ENCODE measurements around the gene PCNX1. TPM values are rescaled to one million over a fixed set of nuclear protein-coding genes. Genes with fewer than 3 reads are reported as not detected.

The PCNX1 gene
- total RNA-seq, 1 donor from 2014 or later, result 79.3 TPM

GRCh38 chr14:71155743-71156142 lies 248.5 kb downstream of the PCNX1 start:
- Histone ChIP-seq H3K27ac (ENCODE audit: low read depth, low read length) (no peak overlapping the region), H3K9ac (ENCODE audit: low read depth in 1 of 3, low read length in 3 of 3) (no peak overlapping the region), H3K4me3 (ENCODE audit: low read length in 3 of 3) (no peak overlapping the region), H3K4me1 (ENCODE audit: control insufficient read depth in 3 of 3, insufficient read depth in 3 of 3, low read length in 3 of 3) (no peaks in the 10 kb centered on the region), H3K36me3 (ENCODE audit: control insufficient read depth in 3 of 3, insufficient read depth in 3 of 3, low read length in 3 of 3) (no peaks in the 10 kb centered on the region), H3K27me3 (ENCODE audit: control insufficient read depth in 3 of 3, insufficient read depth in 3 of 3, low read length in 3 of 3) (no peaks in the 10 kb centered on the region), H3K9me3 (ENCODE audit: control insufficient read depth in 3 of 3, low read length in 3 of 3) (peaks cover 0 to 3% (median 2%) of the 10 kb centered on the region in 3 donors)

GRCh38 chr14:71163050-71163841 lies 256.0 kb downstream of the PCNX1 start:
- Histone ChIP-seq H3K36me3 (ENCODE audit: control insufficient read depth in 3 of 3, insufficient read depth in 3 of 3, low read length in 3 of 3) (no peaks in the 10 kb centered on the region), H3K27me3 (ENCODE audit: control insufficient read depth in 3 of 3, insufficient read depth in 3 of 3, low read length in 3 of 3) (no peaks in the 10 kb centered on the region), H3K9ac (ENCODE audit: low read depth in 1 of 3, low read length in 3 of 3) (no peak overlapping the region), H3K4me3 (ENCODE audit: low read length in 3 of 3) (no peak overlapping the region), H3K9me3 (ENCODE audit: control insufficient read depth in 3 of 3, low read length in 3 of 3) (no peaks in the 10 kb centered on the region), H3K27ac (ENCODE audit: low read depth, low read length) (no peak overlapping the region), H3K4me1 (ENCODE audit: control insufficient read depth in 3 of 3, insufficient read depth in 3 of 3, low read length in 3 of 3) (peaks cover 0 to 2% (median 0%) of the 10 kb centered on the region in 3 donors)

- Histone ChIP-seq H3K9ac (ENCODE audit: low read depth in 1 of 3, low read length in 3 of 3) (no peak overlapping the region), H3K27me3 (ENCODE audit: control insufficient read depth in 3 of 3, insufficient read depth in 3 of 3, low read length in 3 of 3) (no peaks in the 10 kb centered on the region), H3K9me3 (ENCODE audit: control insufficient read depth in 3 of 3, low read length in 3 of 3) (no peaks in the 10 kb centered on the region), H3K36me3 (ENCODE audit: control insufficient read depth in 3 of 3, insufficient read depth in 3 of 3, low read length in 3 of 3) (no peaks in the 10 kb centered on the region), H3K27ac (ENCODE audit: low read depth, low read length) (no peak overlapping the region), H3K4me3 (ENCODE audit: low read length in 3 of 3) (no peak overlapping the region), H3K4me1 (ENCODE audit: control insufficient read depth in 3 of 3, insufficient read depth in 3 of 3, low read length in 3 of 3) (peaks cover 0 to 2% (median 0%) of the 10 kb centered on the region in 3 donors)
Measured at GRCh38 chr14:71163842-71164629, 256.8 kb downstream of the PCNX1 start.

Small RNA genes within 50 kb of the gene (small RNA-seq; reads per million reads assigned to genes)
- gene AC005230.1 (not detected), gene GTF3AP2 (not detected)

Other genes starting within 250 kb of the PCNX1 start
- gene MAP3K9, start 97.9 kb upstream of the PCNX1 start, total RNA-seq, result under 0.01 TPM

Data from skeletal muscle tissue (tissue), 5 donors.